ENCODE measurements around the gene LRMDA.
"Not testable (repeated sequence)": the region's sequence is repeated elsewhere in the genome, so short reads cannot be mapped to it uniquely, and the experiment has no call there.

The LRMDA gene

GRCh38 chr10:75512203-75512933, 80.9 kb downstream of the LRMDA start:
- no peak for TF ChIP-seq CTCF (IDR thresholded peaks at IDR 0.05)
- peaks cover 31% of the 10 kb centered on the region for H3K9me3 Mint-ChIP-seq
- peak overlapping the region; percentile 62 for H3K27ac Mint-ChIP-seq
- peaks cover 11% of the 10 kb centered on the region for H3K27me3 Mint-ChIP-seq (ENCODE audit: low read depth, poor library complexity)
- H3K36me3 Mint-ChIP-seq (ENCODE audit: low read depth) = peaks cover 22% of the 10 kb centered on the region
- H3K4me1 Mint-ChIP-seq = peaks cover 65% of the 10 kb centered on the region
- H3K4me3 Mint-ChIP-seq = peak overlapping the region; percentile 48
- DNase-seq = peak; percentile 27

DNA sequence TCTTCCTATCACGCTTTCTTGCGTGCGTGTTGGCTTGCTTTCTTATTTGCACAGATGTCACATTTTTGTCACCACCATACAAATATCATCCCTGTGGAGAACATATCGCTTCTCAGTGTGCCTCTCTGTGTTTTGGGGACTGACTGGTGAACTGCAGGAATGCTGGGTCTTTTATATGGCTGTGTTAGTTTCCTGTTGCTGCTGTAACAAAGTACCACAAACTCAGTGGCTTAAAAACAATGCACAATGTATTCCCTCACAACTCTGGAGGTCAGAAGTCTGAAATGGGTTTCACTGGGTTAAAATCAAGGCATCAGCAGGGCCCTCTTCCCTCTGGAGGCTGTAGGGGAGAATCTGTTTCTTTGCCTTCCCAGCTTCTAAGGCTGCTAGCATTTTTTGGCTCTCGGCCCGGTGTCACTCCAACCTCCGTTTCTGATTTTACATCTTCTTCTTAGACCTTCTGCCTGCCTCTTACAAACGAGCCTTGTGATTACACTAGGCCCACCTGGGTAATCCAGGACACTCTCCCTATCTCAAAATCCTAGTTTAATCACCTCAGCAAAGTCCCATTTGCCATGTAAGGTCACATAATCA, 82.0 kb downstream of the LRMDA start:
- H3K27ac Mint-ChIP-seq = peak overlapping the region; percentile 79
- DNase-seq = no peak
- H3K4me3 Mint-ChIP-seq = peak overlapping the region; percentile 59
- peaks cover 32% of the 10 kb centered on the region for H3K36me3 Mint-ChIP-seq (ENCODE audit: low read depth)
- peaks cover 54% of the 10 kb centered on the region for H3K4me1 Mint-ChIP-seq
- peaks cover 14% of the 10 kb centered on the region for H3K27me3 Mint-ChIP-seq (ENCODE audit: low read depth, poor library complexity)
- no peak for TF ChIP-seq CTCF (IDR thresholded peaks at IDR 0.05)
- peaks cover 42% of the 10 kb centered on the region for H3K9me3 Mint-ChIP-seq

DNA sequence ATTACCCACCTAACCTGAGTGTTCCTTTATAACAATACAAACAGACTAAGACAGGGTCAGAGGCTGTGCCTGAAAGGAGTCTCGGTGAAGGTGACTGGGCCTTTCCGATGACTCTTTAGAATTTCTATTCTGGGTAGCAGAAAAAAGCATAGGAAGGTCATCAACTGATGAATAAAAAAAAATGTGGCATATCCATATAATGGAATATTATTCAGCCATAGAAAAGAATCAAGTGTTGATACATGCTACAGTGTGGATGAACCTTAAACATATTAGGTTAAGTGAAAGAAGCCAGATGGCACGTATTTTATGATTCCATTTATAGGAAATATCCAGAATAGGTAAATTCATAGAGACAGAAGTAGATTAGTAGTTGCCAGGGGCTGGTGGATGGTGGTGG, 83.4 kb downstream of the LRMDA start:
- Mint-ChIP-seq H3K4me1 (peaks cover 47% of the 10 kb centered on the region), H3K27me3 (ENCODE audit: low read depth, poor library complexity) (peaks cover 14% of the 10 kb centered on the region), H3K36me3 (ENCODE audit: low read depth) (peaks cover 45% of the 10 kb centered on the region), H3K9me3 (peaks cover 56% of the 10 kb centered on the region), H3K4me3 (no peak overlapping the region), H3K27ac (no peak overlapping the region)
- TF ChIP-seq CTCF (IDR thresholded peaks at IDR 0.05) = no peak
- DNase-seq = no peak

DNA sequence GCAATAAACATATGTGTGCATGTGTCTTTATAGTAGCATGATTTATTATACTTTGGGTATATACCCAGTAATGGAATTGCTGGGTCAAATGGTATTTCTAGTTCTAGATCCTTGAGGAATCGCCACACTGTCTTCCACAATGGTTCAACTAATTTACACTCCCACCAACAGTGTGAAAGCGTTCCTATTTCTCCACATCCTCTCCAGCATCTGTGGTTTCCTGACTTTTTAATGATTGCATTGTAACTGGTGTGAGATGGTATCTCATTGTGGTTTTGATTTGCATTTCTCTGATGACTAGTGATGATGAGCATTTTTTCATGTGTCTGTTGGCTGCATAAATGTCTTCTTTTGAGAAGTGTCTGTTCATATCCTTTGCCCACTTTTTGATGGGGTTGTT, 84.7 kb downstream of the LRMDA start:
- DNase-seq, H3K4me3 Mint-ChIP-seq, H3K27ac Mint-ChIP-seq: not testable (repeated sequence)
- Mint-ChIP-seq H3K36me3 (ENCODE audit: low read depth) (peaks cover 55% of the 10 kb centered on the region), H3K9me3 (peaks cover 69% of the 10 kb centered on the region), H3K4me1 (peaks cover 46% of the 10 kb centered on the region), H3K27me3 (ENCODE audit: low read depth, poor library complexity) (peaks cover 17% of the 10 kb centered on the region)

- not testable (repeated sequence) for H3K27ac Mint-ChIP-seq, H3K4me3 Mint-ChIP-seq, DNase-seq
- H3K4me1 Mint-ChIP-seq = peaks cover 27% of the 10 kb centered on the region
- peaks cover 77% of the 10 kb centered on the region for H3K9me3 Mint-ChIP-seq
- H3K27me3 Mint-ChIP-seq (ENCODE audit: low read depth, poor library complexity) = peaks cover 14% of the 10 kb centered on the region
- peaks cover 65% of the 10 kb centered on the region for H3K36me3 Mint-ChIP-seq (ENCODE audit: low read depth)
These were observed 87.8 kb downstream of the LRMDA start for GRCh38 chr10:75519213-75519612.

DNA sequence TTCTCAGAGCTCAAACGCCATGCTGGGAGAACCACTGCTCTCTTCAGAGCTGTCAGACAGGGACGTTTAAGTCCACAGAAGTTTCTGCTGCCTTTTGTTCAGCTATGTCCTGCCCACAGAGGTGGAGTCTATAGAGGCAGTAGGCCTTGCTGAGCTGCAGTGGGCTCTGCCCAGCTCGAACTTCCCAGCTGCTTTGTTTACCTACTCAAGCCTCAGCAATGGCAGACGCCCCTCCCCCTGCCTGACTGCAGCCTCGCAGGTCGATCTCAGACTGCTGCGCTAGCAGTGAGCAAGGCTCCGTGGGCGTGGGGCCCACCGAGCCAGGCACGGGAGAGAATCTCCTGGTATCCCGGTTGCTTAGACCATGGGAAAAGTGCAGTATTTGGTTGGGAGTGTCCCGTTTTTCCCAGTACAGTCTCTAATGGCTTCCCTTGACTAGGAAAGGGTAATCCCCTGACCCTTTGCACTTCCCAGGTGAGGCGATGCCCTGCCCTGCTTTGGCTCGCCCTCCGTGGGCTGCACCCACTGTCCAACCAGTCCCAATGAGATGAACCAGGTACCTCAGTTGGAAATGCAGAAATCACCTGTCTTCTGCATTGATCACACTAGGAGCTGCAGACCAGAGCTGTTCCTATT, 89.9 kb downstream of the LRMDA start:
- H3K27ac Mint-ChIP-seq = peak overlapping the region; percentile 18
- H3K9me3 Mint-ChIP-seq = peaks cover 60% of the 10 kb centered on the region
- not testable (repeated sequence) for H3K27me3 Mint-ChIP-seq (ENCODE audit: low read depth, poor library complexity); H3K4me3 Mint-ChIP-seq
- peak; percentile 25 for DNase-seq
- peaks cover 49% of the 10 kb centered on the region for H3K36me3 Mint-ChIP-seq (ENCODE audit: low read depth)
- H3K4me1 Mint-ChIP-seq = peaks cover 25% of the 10 kb centered on the region

GRCh38 chr10:75525067-75525466, 93.6 kb downstream of the LRMDA start:
- Mint-ChIP-seq H3K27me3 (ENCODE audit: low read depth, poor library complexity) (peaks cover 5% of the 10 kb centered on the region), H3K36me3 (ENCODE audit: low read depth) (peaks cover 32% of the 10 kb centered on the region), H3K4me1 (peaks cover 30% of the 10 kb centered on the region), H3K27ac (no peak overlapping the region), H3K4me3 (no peak overlapping the region), H3K9me3 (peaks cover 39% of the 10 kb centered on the region)
- no peak for DNase-seq
- TF ChIP-seq CTCF (IDR thresholded peaks at IDR 0.05) = no peak

All from nephron progenitor cell (in vitro differentiated cells).